GM20000 (cell line): Measurements from ENCODE around the gene PLGRKT.
"Not testable (repeated sequence)": the region's sequence is repeated elsewhere in the genome, so short reads cannot be mapped to it uniquely, and the experiment has no call there.

Source experiments
- DNase-seq: peaks from one replicate; pipeline ENCODE4 v3.0.0; 2012; ENCODE audit warnings: low spot score
- CTCF ChIP-seq: IDR thresholded peaks from 2 replicates; pipeline ENCODE4 v1.5.1; 2012; ENCODE audit warnings: mild to moderate bottlenecking, control low read depth; ENCODE audit errors: extremely low read depth, missing control alignments

PLGRKT gene

GRCh38 chr9:5361326-5362010 lies 76.3 kb downstream of the PLGRKT start:
- TF ChIP-seq CTCF = no peak
- no peak for DNase-seq

- no peak for TF ChIP-seq CTCF
- DNase-seq = no peak
Observed at GRCh38 chr9:5360341-5360740, 77.4 kb downstream of the PLGRKT start.

- TF ChIP-seq CTCF = no peak
- no peak for DNase-seq
Observed at GRCh38 chr9:5357431-5358105, 80.2 kb downstream of the PLGRKT start.

DNA sequence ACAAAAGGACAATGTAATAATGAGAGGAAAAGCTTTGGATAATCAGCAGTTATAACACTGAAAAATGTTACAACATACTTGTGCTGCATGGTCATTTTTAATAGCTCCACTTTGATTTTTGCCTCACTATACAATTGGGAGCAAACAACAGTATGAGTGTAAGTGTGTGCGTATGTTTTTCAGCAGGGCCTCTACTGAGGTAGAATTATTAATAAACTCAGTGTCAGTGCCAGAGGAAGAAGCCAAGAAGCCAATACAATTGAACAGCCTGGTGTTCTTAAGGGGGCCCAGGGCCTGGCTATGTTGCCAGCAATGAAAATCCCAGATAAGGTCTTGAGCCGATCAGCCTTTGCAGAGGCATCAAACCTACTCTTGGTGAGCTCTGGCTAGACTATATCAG lies 81.9 kb downstream of the PLGRKT start:
- no peak for TF ChIP-seq CTCF
- DNase-seq = no peak

DNA sequence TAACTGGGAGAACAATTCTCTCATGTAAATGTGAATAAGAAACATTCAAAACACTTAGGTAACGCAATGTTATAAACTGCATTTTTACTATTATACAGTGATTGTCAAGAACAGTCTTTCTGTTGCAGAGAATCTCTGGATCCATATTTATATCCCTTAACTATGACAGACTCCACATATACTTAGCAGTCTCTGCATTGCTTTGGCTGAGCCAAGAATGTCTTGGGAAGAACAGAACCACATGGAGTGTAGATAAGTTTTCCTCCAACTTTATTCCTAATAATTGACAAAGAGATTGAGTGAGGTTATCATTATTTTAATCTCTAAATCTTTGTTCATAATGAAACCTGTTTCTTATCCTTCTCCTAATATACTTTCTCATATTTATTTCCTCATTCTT lies 82.5 kb downstream of the PLGRKT start:
- TF ChIP-seq CTCF = no peak
- DNase-seq = no peak

DNA sequence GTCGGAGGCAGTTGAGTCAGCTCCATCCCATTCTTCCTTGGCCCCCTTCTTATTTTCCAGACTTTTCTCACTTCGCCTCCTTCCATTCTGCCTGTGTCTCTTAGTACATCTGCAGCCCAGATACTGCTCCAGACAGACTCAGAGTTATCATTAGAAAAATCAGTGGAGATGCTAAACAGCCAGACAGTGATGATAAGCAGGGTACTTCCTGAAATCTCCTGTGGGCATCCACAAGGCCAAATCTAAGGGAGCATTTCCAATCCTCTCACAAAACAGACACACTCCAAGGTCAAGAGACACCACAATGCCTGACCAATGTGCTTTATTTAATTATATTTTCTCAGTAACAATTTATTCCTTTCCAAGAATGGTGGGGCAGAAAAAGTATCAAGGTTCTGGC lies 83.5 kb downstream of the PLGRKT start:
- no peak for TF ChIP-seq CTCF
- no peak for DNase-seq

DNA sequence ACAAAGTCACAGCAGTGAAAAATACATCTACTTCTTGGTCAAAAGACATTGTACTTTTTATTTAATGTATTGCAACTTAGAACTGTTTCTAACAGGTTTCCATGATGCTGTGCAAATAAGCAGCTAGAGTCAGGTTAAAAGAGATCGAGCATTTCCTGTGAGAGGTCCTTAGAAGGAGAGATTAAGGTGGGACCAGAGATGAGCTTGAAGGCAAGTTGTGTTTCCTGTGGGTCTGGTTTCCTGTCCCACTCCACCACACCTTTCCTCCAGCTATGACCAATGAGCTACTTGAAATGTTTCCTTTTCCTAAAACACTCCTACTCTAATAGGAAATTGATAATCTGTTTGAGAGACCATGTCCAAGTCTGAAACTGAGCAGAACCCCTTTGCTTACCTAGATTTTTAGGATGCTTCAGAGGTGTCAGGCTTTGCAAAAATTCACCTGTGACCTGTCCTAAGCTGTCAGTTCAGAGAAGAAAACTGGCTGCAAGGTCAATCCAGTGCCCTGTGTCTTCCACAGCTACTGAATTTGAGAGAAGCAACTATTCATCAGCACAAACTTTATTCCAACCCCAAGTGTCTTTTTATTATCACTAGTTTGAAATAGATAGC lies 85.0 kb downstream of the PLGRKT start:
- no peak for DNase-seq
- no peak for TF ChIP-seq CTCF

DNA sequence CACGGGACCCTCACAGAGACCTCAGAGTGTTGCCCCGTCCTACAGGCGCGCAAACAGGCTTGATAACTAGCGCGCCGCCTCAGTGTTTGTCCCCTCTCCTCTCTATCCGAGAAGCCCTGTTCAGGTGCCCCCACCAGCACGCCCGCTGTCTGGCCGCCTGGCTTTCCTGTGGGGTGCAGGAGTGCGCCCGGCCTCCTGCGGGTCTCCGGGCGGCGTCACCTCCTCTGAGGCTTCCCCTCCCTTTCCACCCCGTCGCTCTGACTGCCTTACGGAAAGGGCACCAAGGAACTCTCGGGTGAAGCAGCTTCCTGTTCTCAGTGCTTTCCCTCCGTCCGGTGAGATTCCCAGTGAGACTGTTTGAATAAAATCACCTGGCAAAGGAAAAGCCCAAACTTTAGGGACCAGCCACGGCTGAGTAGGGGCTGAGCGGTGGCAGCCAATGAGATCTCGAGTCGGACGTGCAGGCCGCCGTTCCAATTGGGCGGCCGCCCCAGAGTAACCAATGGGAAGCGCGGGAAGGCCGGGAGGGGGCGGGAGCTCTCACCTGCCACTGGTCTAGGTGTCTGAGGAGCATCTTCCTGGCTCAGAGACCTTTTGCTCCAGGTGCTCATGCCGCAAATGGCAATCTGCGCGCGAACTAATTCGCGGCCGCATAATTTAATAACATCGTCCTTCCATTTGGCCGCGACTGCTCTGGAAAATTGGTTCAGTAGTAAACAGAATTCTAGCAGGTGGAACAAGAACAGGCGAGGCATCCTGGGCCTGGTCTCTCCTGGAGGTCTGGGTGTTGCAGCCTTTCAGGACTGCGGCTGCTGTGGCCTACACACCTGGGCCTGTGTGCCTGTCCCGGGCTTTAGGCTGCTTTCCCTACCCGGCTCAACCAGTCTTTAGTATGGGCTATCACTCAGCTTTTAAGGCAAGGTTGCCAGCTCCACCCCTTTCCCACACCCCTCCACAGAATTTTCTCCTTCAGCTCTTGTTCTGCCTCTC lies 98.4 kb downstream of the PLGRKT start, which contains the start of gene RLN1:
TSS of gene RLN1 (minus strand) at position 885 of the 990 bp plus-strand sequence. CDS start at position 755, 130 bp downstream.
- DNase-seq = not testable (repeated sequence)
